Mesothelial cell of epicardium (in vitro differentiated cells): ENCODE measurements around the gene SLC26A11. TPM values are rescaled to one million over a fixed set of nuclear protein-coding genes. Genes with fewer than 3 reads are reported as not detected.

Experiments used
- DNase-seq, 2 experiments: peaks; one replicate each; pipeline ENCODE4 v3.0.0; 2021; ENCODE audit warnings: low spot score in 2 of 2; ENCODE audit not compliant: unreplicated experiment in 2 of 2
- H3K27ac Mint-ChIP-seq: 2 replicates; pipeline ENCODE4 v1.8.0; 2021; ENCODE audit warnings: mixed read lengths
- H3K27me3 Mint-ChIP-seq: 2 replicates; pipeline ENCODE4 v1.8.0; 2021; ENCODE audit warnings: low read depth, mixed read lengths
- H3K36me3 Mint-ChIP-seq: 2 replicates; pipeline ENCODE4 v1.8.0; 2021; ENCODE audit warnings: mixed read lengths
- H3K4me1 Mint-ChIP-seq: 2 replicates; pipeline ENCODE4 v1.8.0; 2021; ENCODE audit warnings: mixed read lengths
- H3K4me3 Mint-ChIP-seq: 2 replicates; pipeline ENCODE4 v1.8.0; 2021; ENCODE audit warnings: mild to moderate bottlenecking, moderate library complexity, mixed read lengths
- H3K9me3 Mint-ChIP-seq: 2 replicates; pipeline ENCODE4 v1.8.0; 2021; ENCODE audit warnings: mixed read lengths
- total RNA-seq: library from RNA; stranded (reverse); gene quantifications from 3 replicates; pipeline ENCODE4 v1.2.1, GENCODE V29; 2021
- TF ChIP-seq, protein P1 (sequence below): fragments of 200-600 bp; sonication (generic); IDR thresholded peaks from one replicate; pipeline ENCODE4 v1.5.0; 2021; ENCODE audit warnings: antibody characterized with exemption; ENCODE audit not compliant: unreplicated experiment

Gene SLC26A11
- total RNA-seq, 1 donor from 2014 or later: 41.2 TPM

DNA sequence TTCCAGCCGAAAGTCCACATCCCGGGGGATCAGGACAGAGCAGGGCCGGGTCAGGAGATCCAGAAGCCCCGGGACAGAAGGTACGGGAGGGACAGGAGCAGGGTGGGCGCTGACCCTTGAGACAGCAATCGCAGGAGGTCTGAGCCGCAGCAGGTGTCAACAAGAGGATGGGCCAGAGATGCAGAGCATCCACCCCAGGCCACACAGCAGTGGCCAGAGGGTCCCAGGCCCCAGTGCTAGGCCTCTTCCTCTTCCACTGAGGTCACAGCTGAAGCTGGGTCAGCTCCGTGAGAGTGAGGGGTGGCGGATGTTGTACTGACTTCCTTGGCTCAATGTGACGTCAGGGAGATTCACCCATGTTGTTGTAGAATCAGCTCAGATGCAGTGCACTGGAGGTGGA is 31.7 kb downstream of the SLC26A11 start:
- DNase-seq: no peak
- H3K27me3 Mint-ChIP-seq: no peaks in the 10 kb centered on the region
- H3K9me3 Mint-ChIP-seq: no peaks in the 10 kb centered on the region
- no peak overlapping the region for H3K27ac Mint-ChIP-seq
- H3K4me3 Mint-ChIP-seq: no peak overlapping the region
- TF ChIP-seq, protein P1, sequence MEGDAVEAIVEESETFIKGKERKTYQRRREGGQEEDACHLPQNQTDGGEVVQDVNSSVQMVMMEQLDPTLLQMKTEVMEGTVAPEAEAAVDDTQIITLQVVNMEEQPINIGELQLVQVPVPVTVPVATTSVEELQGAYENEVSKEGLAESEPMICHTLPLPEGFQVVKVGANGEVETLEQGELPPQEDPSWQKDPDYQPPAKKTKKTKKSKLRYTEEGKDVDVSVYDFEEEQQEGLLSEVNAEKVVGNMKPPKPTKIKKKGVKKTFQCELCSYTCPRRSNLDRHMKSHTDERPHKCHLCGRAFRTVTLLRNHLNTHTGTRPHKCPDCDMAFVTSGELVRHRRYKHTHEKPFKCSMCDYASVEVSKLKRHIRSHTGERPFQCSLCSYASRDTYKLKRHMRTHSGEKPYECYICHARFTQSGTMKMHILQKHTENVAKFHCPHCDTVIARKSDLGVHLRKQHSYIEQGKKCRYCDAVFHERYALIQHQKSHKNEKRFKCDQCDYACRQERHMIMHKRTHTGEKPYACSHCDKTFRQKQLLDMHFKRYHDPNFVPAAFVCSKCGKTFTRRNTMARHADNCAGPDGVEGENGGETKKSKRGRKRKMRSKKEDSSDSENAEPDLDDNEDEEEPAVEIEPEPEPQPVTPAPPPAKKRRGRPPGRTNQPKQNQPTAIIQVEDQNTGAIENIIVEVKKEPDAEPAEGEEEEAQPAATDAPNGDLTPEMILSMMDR: no peak
- peaks cover 9% of the 10 kb centered on the region for H3K4me1 Mint-ChIP-seq
- peaks cover 8% of the 10 kb centered on the region for H3K36me3 Mint-ChIP-seq

- Mint-ChIP-seq H3K4me1 (peaks cover 9% of the 10 kb centered on the region), H3K27ac (no peak overlapping the region), H3K27me3 (no peaks in the 10 kb centered on the region), H3K9me3 (no peaks in the 10 kb centered on the region), H3K4me3 (no peak overlapping the region), H3K36me3 (peaks cover 8% of the 10 kb centered on the region)
- no peak for DNase-seq
- TF ChIP-seq, protein P1: no peak
Observed at GRCh38 chr17:80252871-80253270, 32.6 kb downstream of the SLC26A11 start.

DNA sequence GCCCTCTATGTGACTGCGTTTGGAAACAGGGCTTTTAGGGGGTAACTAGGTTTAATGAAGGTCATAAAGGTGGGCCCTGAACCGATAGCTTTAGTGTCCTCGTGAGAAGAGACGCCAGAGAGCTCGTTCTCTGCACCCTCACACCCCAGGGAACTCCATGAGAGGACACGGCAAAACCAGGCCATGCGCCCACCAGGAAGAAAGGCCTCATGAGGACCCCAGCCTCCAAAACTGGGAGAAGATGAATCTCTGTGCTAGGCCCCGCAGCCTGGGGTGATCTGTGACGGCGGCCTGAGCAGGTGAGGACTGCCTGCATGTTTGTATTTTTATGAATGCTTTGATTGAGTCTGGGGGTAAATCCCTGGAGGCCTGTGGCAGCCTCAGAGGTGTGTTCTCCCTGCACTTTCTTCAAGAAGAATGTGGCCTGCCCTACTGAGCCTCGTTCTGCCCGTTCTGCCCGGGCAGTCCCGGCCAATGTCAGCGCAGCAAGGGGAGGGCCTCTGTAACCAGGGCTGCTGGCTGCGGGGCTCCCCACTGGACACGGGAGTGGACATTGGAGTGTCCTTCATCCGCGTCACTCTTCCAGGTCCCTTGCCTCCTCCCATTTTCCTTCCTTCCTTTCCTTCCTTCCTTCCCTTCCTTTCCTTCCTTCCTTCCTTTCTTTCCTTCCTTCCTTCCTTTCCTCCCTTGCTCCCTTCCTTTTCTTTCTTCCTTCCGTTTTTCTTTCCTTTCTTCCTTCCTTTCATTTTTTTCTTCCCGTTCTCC is 33.6 kb downstream of the SLC26A11 start:
- Mint-ChIP-seq H3K4me3 (no peak overlapping the region), H3K36me3 (peaks cover 8% of the 10 kb centered on the region), H3K9me3 (no peaks in the 10 kb centered on the region), H3K27ac (peak overlapping the region; percentile 81), H3K4me1 (peaks cover 9% of the 10 kb centered on the region), H3K27me3 (no peaks in the 10 kb centered on the region)
- TF ChIP-seq, protein P1: no peak
- DNase-seq: no peak

DNA sequence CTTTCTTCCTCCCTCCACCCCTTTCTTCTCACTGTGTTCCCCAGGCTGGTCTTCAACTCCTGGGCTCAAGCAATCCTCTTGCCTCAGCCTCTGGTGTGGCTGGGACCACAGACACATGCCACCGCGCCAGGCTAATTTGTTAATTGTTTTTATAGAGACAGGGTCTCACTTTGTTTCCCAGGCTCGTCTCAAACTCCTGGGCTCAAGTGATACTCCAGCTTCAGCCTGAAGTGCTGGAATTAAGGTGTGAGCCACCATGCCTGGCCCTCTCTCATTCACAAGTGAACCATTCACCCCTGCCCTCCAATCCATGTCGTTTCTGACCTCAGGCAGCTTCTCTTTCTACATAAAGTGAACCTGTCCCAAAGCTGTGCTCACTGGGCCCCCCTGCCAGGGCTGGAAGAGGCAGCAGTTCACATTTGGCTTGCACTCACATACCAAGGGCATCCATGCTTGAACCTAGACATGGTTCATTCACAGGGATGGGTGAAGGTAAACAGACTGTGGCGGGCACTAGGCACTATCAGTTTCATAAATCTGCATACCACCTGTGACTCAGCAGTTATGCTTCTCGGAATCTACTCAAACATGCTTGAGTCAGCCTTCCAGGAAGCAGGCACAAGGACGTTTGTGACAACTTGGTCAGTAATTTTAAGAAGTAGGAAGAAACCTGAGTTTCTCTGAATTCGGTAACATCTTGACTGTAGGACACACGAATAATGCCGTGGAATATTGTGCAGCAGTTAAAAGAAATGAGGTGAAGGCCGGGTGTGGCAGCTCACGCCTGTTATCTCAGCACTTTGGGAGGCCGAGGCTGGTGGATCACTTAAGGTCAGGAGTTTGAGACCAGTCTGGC is 34.4 kb downstream of the SLC26A11 start:
- H3K36me3 Mint-ChIP-seq: peaks cover 8% of the 10 kb centered on the region
- H3K4me3 Mint-ChIP-seq: no peak overlapping the region
- peaks cover 9% of the 10 kb centered on the region for H3K4me1 Mint-ChIP-seq
- peak overlapping the region; percentile 81 for H3K27ac Mint-ChIP-seq
- H3K27me3 Mint-ChIP-seq: no peaks in the 10 kb centered on the region
- TF ChIP-seq, protein P1: no peak
- DNase-seq: no peak
- no peaks in the 10 kb centered on the region for H3K9me3 Mint-ChIP-seq

GRCh38 chr17:80256034-80256350 is 35.8 kb downstream of the SLC26A11 start:
- no peaks in the 10 kb centered on the region for H3K27me3 Mint-ChIP-seq
- H3K36me3 Mint-ChIP-seq: peaks cover 2% of the 10 kb centered on the region
- DNase-seq: no peak
- H3K27ac Mint-ChIP-seq: no peak overlapping the region
- TF ChIP-seq, protein P1: no peak
- H3K4me3 Mint-ChIP-seq: no peak overlapping the region
- H3K4me1 Mint-ChIP-seq: peaks cover 11% of the 10 kb centered on the region
- H3K9me3 Mint-ChIP-seq: no peaks in the 10 kb centered on the region
